HepG2 (cell line): ENCODE data around the gene DHX8. TPM values are rescaled to one million over a fixed set of nuclear protein-coding genes. Genes with fewer than 3 reads are reported as not detected.

Source experiments
- ATAC-seq: fragments of 200-7000 bp; cut with Tn5 transposase; 3 replicates; pipeline ENCODE4 v1.9.1; 2020; ENCODE audit warnings: mild to moderate bottlenecking, moderate library complexity
- BruUV-seq: library from RNA; stranded (reverse); fragments of 400-500 nt; replicated peaks from 2 replicates; lab custom pipeline; 2021; lab: Mats Ljungman, UMichigan
- CTCF ChIA-PET: fragments of 300-600 bp; formaldehyde crosslinking; extraction: SDS; loops from one replicate; lab custom pipeline; 2021; ENCODE audit warnings: low total read pairs, inconsistent platforms, low intra/inter-chr PET ratio; lab: Yijun Ruan, JAX
- POLR2A ChIA-PET: fragments of 350-600 bp; sonication (Branson Sonifier 250); formaldehyde crosslinking; loops from one replicate; lab custom pipeline; 2020; ENCODE audit warnings: antibody characterized with exemption, inconsistent platforms; lab: Yijun Ruan, JAX
- DNase-seq: peaks from one replicate; pipeline ENCODE4 v3.0.0-alpha.2; 2015; ENCODE audit warnings: low spot score
- FAIRE-seq: peaks from 3 replicates; lab custom pipeline; 2011; peaks lifted over from hg19 to GRCh38; lab: Jason Lieb, UNC
- H2AFZ ChIP-seq: one replicate; pipeline ENCODE4 v1.6.1; 2011; ENCODE audit warnings: low read length, inconsistent platforms
- H3K27ac ChIP-seq: fragments of 300-600 bp; 3 replicates; pipeline ENCODE4 v1.8.0; 2011; ENCODE audit warnings: mixed run types, mild to moderate bottlenecking, mixed read lengths, low read length, inconsistent platforms; ENCODE audit not compliant: insufficient read depth; ENCODE audit errors: extremely low read length
- H3K27me3 ChIP-seq, 2 experiments: fragments of 200-600 bp in 1 of 2; 2 replicates in 1 of 2; 3 replicates in 1 of 2; pipeline versions ENCODE4 v1.6.0 to v1.8.0; 2011; ENCODE audit warnings: low read length in 2 of 2, mild to moderate bottlenecking in 2 of 2, moderate library complexity in 2 of 2, inconsistent platforms in 1 of 2; ENCODE audit not compliant: insufficient read depth in 2 of 2, control insufficient read depth in 1 of 2
- H3K36me3 ChIP-seq, 2 experiments: fragments of 200-600 bp in 1 of 2; replicated peaks in 1 of 2; 2 replicates in 1 of 2; 3 replicates in 1 of 2; pipeline versions ENCODE4 v1.5.1 to v1.8.0; 2011; ENCODE audit warnings: low read length in 2 of 2, inconsistent platforms in 1 of 2; ENCODE audit not compliant: insufficient read depth in 2 of 2, control insufficient read depth in 1 of 2
- H3K4me1 ChIP-seq: 2 replicates; pipeline ENCODE4 v1.5.1; 2012; ENCODE audit warnings: low read length, inconsistent platforms; ENCODE audit not compliant: insufficient read depth
- H3K4me2 ChIP-seq: 2 replicates; pipeline ENCODE4 v1.6.0; 2011; ENCODE audit warnings: low read depth, low read length, inconsistent platforms
- H3K4me3 ChIP-seq, 3 experiments: fragments of 200-600 bp in 1 of 3; sonication (generic), shearing (Covaris generic) in 1 of 3; replicated peaks in 1 of 3; 2 replicates each; pipeline ENCODE4 v1.5.1; 2011 to 2016; ENCODE audit warnings: low read length in 3 of 3, inconsistent platforms in 2 of 3, low read depth in 2 of 3, mild to moderate bottlenecking in 2 of 3, control low read depth in 1 of 3, mixed read lengths in 1 of 3; ENCODE audit not compliant: insufficient read depth in 1 of 3
- H3K79me2 ChIP-seq: one replicate; pipeline ENCODE4 v1.6.1; 2011; ENCODE audit warnings: low read length, inconsistent platforms; ENCODE audit not compliant: insufficient read depth
- H3K9ac ChIP-seq: 2 replicates; pipeline ENCODE4 v1.6.0; 2011; ENCODE audit warnings: mild to moderate bottlenecking, low read depth, low read length, inconsistent platforms; ENCODE audit not compliant: insufficient read depth
- H3K9me3 ChIP-seq: 2 replicates; pipeline ENCODE4 v1.5.1; 2012; ENCODE audit warnings: mild to moderate bottlenecking, low read length
- H4K20me1 ChIP-seq: 2 replicates; pipeline ENCODE4 v1.6.0; 2011; ENCODE audit warnings: inconsistent platforms, mild to moderate bottlenecking, low read length, moderate library complexity; ENCODE audit not compliant: insufficient read depth
- CCAR2 ChIP-seq: fragments of 200-400 bp; formaldehyde crosslinking; optimal IDR thresholded peaks from 2 replicates; pipeline ENCODE3; 2018; ENCODE audit warnings: low read depth, mild to moderate bottlenecking, low read length, moderate library complexity
- KMT2A ChIP-seq: sonication (generic); formaldehyde crosslinking; IDR thresholded peaks from 2 replicates; pipeline ENCODE4 v1.4.0; 2020; ENCODE audit warnings: missing genetic modification reagents
- MED13 ChIP-seq: sonication (generic); formaldehyde crosslinking; IDR thresholded peaks from 2 replicates; pipeline ENCODE4 v1.5.0; 2020; ENCODE audit warnings: missing genetic modification reagents
- MXD4 ChIP-seq: IDR thresholded peaks from 2 replicates; pipeline ENCODE4 v1.6.1; 2016; ENCODE audit warnings: mild to moderate bottlenecking, missing biosample characterization, missing genetic modification reagents
- SMARCE1 ChIP-seq: fragments of 450-650 bp; IDR thresholded peaks from 2 replicates; pipeline ENCODE4 v1.6.1; 2017; ENCODE audit warnings: borderline replicate concordance
- SNAPC4 ChIP-seq: sonication (generic); formaldehyde crosslinking; IDR thresholded peaks from 2 replicates; pipeline ENCODE4 v1.4.0; 2020; ENCODE audit warnings: mild to moderate bottlenecking, missing genetic modification reagents
- STAG1 ChIP-seq: sonication (generic); formaldehyde crosslinking; IDR thresholded peaks from 2 replicates; pipeline ENCODE4 v1.4.0; 2020; ENCODE audit warnings: missing genetic modification reagents
- TCF7 ChIP-seq: sonication (generic); IDR thresholded peaks from 2 replicates; pipeline ENCODE4 v1.6.1; 2016; ENCODE audit warnings: antibody characterized with exemption, low read depth
- TEAD3 ChIP-seq: optimal IDR thresholded peaks from 2 replicates; pipeline ENCODE3; 2016; ENCODE audit warnings: borderline replicate concordance
- THAP7 ChIP-seq: sonication (generic); formaldehyde crosslinking; IDR thresholded peaks from 2 replicates; pipeline ENCODE4 v1.8.1; 2023; ENCODE audit warnings: mild to moderate bottlenecking, missing genetic modification reagents
- YEATS4 ChIP-seq: sonication (generic); formaldehyde crosslinking; IDR thresholded peaks from 2 replicates; pipeline ENCODE4 v1.4.0; 2020; ENCODE audit warnings: missing genetic modification reagents, borderline replicate concordance
- ZFP62 ChIP-seq: sonication (generic); formaldehyde crosslinking; IDR thresholded peaks from 2 replicates; pipeline ENCODE4 v1.4.0; 2020; ENCODE audit warnings: missing genetic modification reagents
- ZNF33A ChIP-seq: sonication (generic); formaldehyde crosslinking; IDR thresholded peaks from 2 replicates; pipeline ENCODE4 v1.5.1; 2020; ENCODE audit warnings: missing genetic modification reagents, mild to moderate bottlenecking, moderate library complexity, borderline replicate concordance
- ZNF441 ChIP-seq: sonication (generic); formaldehyde crosslinking; IDR thresholded peaks from 2 replicates; pipeline ENCODE4 v1.7.0; 2021; ENCODE audit warnings: missing genetic modification reagents, borderline replicate concordance
- ZNF605 ChIP-seq: sonication (generic); formaldehyde crosslinking; IDR thresholded peaks from 2 replicates; pipeline ENCODE4 v1.8.0; 2022; ENCODE audit warnings: mild to moderate bottlenecking, missing genetic modification reagents
- WGBS: methylation state at CpG from one replicate; pipeline ENCODE4 v1.1.6; 2017; ENCODE audit warnings: low lambda C conversion rate; 5-methylcytosine and 5-hydroxymethylcytosine counted together
- in situ Hi-C: cut with HindIII; loops from 2 replicates; pipeline ENCODE4 v1.10.0; 2017; ENCODE audit warnings: low pct_unique_long_range_greater_than_20kb; ENCODE audit not compliant: extremely low pct_ligation_motif_present
- intact Hi-C: fragments of 100-400 bp; cut with micrococcal nuclease; formaldehyde crosslinking; loops from one replicate; pipeline ENCODE4 v1.10.0; 2022; ENCODE audit not compliant: unreplicated experiment
- polyA plus RNA-seq, 8 experiments: library from polyadenylated mRNA; depleted of rRNA in 3 of 8; stranded (reverse) in 7 of 8; unstranded in 1 of 8; fragments of >200 nt; fragmentation: Illumina TruSeq in 4 of 8; extraction: Trizol in 4 of 8; gene quantifications; 2 replicates each; pipeline versions ENCODE4 v1.2.1 to v1.2.3, GENCODE V29; 2011 to 2016; ENCODE audit warnings: low read depth in 4 of 8, missing spikeins in 1 of 8, mixed read lengths in 1 of 8; ENCODE audit not compliant: insufficient read depth in 1 of 8
- total RNA-seq, 5 experiments: library from RNA; depleted of rRNA; stranded (reverse); fragments of >200 nt; fragmentation: Illumina TruSeq; extraction: Trizol; gene quantifications; 2 replicates each; pipeline ENCODE4 v1.2.3, GENCODE V29; 2016; ENCODE audit warnings: low read depth in 1 of 5

Gene DHX8
- total and polyA plus RNA-seq, 2 of the 13 experiments (the other 11 are each of a cell fraction or from before 2014, with no cell fraction given), result 24.8 to 48.9 TPM

DNA sequence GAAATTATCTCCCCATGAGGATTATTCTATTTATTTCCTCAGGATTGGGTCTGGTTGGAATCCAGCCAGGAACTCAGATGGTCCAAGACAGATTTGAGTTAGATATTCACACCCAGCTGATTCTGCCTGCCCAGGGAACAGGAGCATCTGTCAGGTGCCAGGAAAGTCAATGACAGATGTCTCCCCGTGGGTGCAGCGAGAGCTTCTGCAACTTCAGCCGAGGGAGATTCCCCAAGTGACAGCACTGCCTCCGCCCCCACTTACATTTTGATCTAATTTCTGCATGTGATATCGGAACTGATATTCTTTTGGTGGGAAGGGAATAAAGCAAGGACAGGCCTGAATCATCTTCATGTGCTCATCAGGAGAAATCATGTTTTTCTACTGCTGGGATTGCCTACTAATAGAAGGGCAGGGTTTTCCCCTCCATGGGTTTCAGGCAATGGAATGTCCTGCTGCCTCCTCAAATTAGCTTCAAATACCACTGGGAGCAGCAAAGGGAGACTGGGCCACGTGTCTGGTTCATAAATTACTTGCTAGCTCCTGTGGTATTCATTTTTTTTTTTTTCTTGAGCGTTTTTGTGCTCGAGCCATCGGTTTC, 15.7 kb upstream of the DHX8 start:
- H4K20me1 ChIP-seq, result no peaks in the 10 kb centered on the region
- ATAC-seq, result no peak
- POLR2A ChIA-PET, result interaction anchor here (1.0 to 4.1 kb wide), 13 partner anchors 8 to 107 kb away, joined by 3 to 65 read pairs (median 19); partner anchors contain the start of genes ARL4D and DHX8

More for the DNA sequence above, 15.7 kb upstream of the DHX8 start:
- intact Hi-C loops (loop anchor here (2.0 to 5.0 kb wide), 2 partner anchors 13 to 61 kb away; no protein-coding TSS in a partner anchor), in situ Hi-C loops (no loop called here)
- no peaks in the 10 kb centered on the region for H3K36me3 ChIP-seq
- FAIRE-seq, result no peak
- H3K4me2 ChIP-seq, result no peak overlapping the region
- no TSS peak for BruUV-seq
- TF ChIP-seq SMARCE1 (no peak), YEATS4 (CRISPR knock-in tag) (no peak), MED13 (no peak), TCF7 (no peak), SNAPC4 (no peak), ZNF605 (CRISPR knock-in tag) (0 out of 2 replicates have a peak, but pooled peaks have one; percentile 7), STAG1 (CRISPR knock-in tag) (no peak), ZNF441 (CRISPR knock-in tag) (0 out of 2 replicates have a peak, but pooled peaks have one; percentile 14), KMT2A (CRISPR knock-in tag) (0 out of 2 replicates have a peak, but pooled peaks have one; percentile 8), THAP7 (CRISPR knock-in tag) (no peak), ZFP62 (no peak), CCAR2 (no peak), TEAD3 (CRISPR knock-in tag) (peak; percentile 42), MXD4 (CRISPR knock-in tag) (no peak), ZNF33A (no peak)
- CTCF ChIA-PET, result no interaction called here
- peaks cover 79% of the 10 kb centered on the region for H3K4me1 ChIP-seq
- no peaks in the 10 kb centered on the region for H3K9me3 ChIP-seq
- no peak for DNase-seq
- no peak overlapping the region for H3K9ac ChIP-seq
- H3K27me3 ChIP-seq, result no peaks in the 10 kb centered on the region
- H3K4me3 ChIP-seq, result no peak overlapping the region
- peak overlapping the region; percentile 94 for H3K27ac ChIP-seq
- no peaks in the 10 kb centered on the region for H3K79me2 ChIP-seq
- 73% methylated on average over 9 of the region's 9 CpGs for whole genome bisulfite sequencing
- H2AFZ ChIP-seq, result no peak overlapping the region
